ENCODE data around the gene TRPV4.

The TRPV4 gene

DNA sequence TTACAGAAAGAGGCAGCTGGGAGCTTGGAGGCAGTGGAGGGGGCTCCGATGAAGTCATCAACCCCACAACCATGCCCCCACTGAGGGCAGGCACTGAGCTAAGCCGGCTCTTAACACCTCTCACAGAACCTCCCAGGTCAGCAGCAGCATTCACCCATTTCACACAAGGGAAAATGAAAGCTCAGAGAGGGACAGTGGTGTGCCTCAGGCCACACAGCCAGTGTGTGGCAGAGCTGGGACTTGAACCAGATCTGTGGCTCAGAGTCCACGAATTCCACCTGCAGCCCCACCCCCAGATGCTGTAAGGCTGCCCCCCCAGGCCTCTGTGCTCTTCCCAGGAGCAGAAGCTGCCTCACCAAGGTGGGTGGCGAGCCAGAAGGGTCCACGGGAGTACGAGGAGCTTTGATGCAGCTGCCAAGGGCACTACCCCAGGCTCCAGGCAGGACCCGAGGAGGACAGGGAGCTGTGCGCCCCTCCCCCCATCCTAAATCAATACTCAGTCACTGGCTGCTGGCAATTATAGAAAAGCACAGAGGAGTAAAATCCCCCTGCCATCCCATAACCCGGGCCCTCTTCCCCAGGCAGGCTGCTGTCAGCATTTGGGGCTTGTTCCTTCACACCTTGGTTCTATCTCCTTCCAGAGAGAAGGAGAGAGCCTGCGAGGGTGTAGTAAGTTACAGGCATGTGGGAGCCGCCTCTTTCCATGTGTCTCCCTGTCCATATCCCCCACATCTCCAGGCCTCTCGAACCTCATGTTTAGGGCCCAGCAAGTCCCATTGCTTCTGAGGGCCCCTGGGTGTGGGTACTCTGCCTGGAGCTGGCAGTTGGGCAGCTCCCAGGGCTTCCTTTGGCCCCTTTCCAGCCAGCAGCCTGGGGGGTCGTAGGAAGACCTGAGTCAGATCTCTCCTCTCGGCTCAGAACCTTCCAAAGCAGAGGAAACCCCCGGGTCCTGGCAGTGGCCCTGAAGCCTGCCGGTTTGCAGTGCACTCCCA lies 72.0 kb downstream of the TRPV4 start:
- DNase-seq: no peak

DNA sequence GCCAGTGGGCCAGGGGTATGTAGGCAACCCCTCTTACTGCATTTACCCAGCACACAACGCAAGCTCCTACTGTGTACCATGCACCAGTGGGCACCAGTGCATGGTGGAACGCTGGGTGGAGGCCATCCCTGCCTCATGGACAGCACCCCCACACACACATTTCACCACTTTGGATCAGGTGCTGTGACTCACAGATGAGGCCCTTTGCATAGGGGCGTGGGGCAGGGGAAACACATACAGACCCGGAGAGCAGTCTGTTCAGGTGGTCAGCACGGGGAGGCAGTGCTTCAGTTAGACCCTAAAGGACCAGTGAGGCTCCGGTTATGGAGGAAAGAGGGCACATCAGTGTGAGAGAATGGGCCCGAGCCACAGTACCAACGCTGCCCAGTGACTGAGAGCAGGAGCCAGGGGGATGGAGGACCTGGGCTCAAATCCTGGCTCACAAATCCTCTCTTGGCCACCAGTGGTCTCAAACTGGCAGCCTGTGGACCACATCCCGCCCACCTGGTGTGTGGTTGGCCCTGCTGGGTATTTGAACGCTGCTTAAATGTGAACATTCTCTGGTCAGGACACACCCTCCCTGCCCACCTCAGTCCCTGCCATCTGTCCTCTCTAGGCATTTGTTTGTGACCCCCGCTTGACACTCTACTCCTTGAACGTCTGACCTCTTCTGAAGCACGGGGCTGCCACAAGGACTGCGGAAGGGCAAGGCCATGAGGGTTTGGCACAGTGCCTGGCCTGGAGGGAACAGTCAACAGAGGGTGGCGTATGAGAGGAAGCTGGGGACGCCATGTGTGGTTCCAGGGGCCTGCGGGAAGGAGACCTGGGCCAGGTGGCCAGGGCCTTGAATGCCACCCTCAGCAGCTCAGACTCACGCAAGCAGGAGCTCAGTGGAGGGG lies 72.9 kb downstream of the TRPV4 start:
- DNase-seq: no peak

DNA sequence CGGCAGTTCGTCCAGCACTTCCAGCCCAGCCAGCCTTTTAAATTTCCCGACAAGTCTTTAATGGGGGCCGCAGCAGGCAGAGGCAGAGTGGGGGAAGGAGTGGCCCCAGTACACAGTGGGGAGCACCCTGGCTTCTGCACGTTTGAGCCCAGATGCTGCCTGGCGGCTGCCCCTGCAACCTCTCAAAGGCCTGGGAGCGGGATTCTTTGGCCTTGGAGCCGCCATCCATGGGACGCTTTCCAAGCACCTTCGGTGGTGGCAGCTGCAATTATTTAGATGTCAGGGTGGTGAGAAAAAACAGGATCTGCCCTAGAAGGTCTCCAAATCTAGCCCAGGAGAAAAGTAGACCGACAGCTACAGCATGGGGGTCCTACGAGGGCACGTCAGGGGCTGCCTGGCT lies 73.6 kb downstream of the TRPV4 start:
- DNase-seq: no peak

DNA sequence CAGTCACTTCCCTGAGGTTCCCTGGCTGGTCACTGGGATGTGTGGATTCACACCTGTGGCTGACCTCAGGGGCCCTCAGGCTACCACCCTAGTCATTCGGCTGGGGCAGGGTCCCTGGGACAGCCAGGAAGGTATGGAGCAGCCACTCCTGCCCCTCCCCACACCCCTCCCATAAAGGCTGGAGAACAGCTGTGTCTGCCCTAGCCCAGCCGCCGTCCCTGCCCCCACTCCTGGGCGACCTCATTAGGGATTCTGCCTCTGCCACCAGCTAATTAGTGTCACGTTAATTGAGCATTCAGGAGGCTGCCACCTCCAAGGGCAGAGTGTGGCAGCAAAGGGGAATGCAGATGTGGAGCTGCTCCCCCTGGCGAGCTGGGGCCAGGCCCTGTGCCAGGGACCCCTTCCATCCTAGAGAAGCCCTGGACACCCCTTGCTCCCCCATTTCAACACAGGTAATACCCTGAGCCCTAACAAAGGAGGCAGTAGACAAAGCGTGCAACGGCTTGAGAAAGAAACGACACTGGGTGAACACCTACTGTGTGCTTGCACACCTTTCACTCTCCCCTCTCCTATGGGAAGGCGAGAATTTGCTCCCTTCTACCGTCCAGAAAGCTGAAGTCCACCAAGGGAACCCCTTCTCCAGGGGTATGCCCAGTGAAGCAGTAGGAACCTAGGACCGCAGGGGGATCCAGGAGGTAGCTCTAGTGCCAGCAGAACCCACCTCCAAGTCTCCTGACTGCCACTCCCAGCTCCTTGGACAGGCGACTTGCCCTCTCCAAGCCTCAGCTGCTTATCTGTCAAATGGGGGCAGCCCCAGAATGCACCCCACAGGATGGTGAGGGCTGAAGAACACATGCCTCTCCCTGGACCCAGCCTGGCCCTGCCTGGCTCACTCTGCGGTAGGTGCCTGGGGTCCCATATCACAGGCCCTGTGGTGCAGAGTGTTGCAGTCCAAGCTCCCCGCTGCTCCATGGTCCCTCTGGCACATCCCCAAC lies 74.5 kb downstream of the TRPV4 start:
- no peak for DNase-seq

DNA sequence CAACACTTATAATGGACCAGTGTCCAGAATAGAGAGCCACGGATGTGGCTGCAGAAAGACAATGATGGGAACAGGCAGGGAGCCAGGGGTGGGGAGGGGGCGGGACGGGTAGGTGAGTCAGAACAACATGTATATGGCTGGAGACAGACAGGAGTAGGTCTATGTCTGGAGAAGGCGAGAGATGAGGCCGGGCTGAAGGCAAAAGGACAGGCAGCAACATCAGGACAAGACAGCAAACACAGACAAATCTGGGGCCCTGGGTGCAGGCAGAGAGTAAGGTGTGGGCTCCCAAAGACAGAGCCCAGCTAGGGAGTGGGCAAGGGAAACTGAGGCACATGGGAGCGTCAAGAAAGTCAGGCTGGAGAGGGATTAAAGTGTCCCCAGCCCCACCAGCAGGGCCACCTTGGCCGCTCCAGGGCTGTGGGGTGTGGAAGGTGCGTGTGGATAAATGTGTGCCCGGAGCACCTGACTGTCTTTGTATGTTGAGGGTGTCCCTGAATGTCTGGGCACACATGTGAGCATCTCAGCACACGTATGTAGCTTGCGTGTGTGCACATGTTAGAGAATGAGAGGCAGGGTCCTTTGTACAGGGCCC lies 75.4 kb downstream of the TRPV4 start:
- DNase-seq: no peak

DNA sequence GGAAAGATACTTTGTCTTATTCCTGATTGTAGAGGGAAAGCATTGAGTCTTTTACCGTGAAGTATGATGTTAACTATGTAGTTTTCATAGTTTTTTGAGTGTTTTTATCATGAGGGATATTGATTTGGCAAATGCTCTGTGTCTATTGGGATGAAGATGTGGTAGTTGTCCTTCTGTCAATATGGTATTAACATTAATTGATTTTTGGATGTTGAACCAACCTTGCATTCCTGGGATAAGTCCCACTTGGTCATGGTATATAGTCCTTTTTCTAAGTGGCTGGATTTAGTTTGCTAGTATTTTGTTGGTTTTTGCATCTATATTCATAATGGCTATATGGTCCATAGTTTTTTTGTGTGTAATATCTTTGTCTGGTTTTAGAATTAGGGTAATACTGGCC lies 76.7 kb downstream of the TRPV4 start:
- DNase-seq: no peak

DNA sequence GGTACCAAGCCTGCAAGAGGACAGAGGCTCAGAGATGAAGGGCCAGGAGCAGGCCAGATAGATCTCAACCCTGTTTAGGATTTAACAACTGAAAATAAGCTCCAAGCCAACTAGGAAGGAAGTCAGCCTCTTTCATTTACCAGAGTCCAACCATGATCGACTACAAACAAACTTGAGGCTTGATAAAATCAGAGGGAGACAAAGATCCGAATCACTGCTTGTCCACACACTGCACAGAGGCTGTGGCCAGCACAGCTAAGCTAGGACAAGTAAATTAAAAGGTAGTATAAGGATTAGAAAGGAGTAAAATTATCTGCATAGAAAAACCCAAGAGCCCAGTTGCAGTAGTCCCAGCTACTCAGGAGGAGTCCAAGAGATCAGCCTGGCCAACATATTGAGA lies 79.2 kb downstream of the TRPV4 start:
- DNase-seq: no peak

DNA sequence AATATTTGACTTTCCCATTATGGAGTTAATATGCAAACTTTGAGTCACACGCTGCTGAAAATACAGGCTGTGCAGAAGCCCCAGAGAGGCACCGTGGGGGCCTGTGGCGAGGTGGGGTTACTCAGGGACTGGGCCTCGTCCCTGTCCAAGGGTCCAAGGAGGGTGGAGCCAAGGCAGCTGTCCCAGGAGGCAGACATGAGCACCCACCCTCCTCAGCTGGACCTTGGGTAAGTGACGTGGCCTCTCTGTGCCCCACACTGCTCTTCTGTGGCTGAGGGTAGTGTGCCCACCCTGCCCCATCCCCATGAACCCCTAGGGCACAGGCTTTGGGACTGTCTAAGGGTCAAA lies 80.2 kb downstream of the TRPV4 start:
- no peak for DNase-seq

DNA sequence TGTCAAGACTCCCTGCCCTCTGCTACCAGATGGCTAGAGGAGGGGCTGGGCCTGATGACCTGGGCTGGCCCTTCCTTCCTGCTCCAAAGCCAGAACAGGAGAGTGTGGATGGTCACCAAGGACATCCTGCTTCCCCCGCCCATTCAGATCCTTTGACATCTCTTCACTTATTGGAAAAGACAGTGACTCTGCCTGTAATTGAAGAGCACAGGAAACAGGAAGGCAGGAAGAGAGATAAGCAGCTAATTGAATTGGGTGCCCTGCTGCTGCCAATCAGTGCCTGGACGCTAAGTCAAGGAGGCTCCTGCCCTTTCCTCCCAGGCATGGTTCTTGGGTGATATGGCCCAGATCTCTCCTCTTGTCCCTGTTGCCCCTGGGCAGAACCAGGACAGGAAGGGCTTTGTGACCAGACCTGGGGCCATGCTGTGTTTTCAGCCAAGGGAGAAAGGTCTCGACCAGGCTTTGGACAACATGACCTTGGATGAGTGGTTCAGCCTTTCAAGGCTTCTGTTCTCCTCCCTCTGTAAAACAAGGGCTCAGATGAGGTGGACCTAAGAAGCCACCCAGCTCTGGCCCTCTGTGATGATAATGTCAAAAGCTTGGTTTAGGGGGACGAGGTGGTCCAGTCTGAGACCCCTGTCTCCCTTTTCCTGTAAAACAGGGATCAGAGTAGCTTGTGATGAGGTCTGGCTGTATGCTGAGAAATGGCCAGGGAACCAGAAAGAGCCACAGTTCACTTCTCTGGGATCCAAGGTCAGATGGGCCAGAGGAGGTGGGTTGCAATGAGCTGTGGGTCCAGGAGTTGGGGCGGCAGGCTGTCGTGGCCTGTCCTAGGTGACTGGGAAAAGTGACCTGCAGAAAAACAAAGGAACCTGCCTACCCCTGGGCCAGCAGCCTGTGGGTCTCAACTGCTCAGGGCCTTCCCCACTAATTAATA lies 80.8 kb downstream of the TRPV4 start:
- DNase-seq: no peak

DNA sequence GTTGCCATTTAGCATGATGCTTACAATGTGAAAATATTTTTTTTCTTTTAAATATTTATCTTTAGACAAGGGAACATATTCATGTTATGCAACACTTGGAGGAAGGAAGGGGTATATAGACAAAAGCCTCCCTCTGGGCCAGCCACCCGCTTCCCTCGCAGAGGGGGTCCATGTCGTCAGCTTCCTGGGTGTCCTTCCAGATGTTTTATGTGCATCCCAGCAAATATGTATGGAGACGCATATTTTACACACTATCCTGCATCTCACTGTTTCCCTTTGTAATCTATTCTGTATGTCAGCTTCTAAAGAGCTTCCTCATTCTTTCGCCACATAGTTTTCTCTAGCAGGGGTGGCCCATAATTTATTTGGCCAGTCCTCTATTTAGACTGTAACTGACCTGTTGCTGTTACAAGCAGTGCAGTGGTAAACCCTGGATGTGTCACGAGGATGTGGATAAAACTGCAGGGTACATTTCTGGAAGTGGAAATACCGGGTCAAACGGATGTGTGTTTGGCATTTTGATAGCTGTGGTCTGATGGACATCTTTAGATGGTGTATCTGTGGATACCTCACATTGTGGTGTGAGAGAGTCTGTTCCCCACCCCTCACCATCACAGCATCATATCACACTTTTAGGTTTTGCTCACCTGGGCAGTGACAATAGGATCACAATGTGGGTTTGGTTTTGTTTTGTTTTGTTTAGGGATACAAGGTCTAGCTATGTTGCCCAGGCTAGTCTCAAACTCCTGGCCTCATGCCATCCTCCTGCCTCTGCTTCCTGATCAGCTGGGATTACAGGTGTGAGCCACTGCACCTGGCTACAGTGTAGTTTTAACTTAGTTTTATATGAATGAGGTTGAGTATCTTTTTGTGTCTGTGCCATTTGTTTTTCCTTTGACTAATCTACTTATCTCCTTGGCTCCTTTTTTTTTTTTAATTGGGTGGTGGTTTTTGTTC lies 87.9 kb downstream of the TRPV4 start:
- no peak for DNase-seq

DNA sequence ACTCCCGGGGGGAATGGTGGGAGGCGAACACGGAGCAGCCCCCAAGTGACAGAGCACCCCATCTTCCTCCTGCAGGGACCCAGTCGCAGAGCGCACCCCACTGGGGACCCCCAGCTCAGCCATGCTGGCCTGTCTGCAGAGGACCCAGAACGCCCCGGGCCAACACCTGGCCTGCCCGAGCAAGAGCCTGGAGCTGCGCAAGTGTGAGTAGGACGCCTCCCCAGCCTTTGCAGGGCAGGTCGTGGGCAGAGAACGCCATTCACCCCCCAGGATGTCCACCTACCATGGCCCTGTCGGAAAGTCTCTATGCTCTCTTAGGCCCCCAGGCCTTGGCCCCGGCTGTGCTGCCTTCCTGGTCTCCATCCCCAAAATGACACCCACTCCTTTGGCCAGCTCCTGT lies 89.2 kb downstream of the TRPV4 start:
- DNase-seq: no peak

DNA sequence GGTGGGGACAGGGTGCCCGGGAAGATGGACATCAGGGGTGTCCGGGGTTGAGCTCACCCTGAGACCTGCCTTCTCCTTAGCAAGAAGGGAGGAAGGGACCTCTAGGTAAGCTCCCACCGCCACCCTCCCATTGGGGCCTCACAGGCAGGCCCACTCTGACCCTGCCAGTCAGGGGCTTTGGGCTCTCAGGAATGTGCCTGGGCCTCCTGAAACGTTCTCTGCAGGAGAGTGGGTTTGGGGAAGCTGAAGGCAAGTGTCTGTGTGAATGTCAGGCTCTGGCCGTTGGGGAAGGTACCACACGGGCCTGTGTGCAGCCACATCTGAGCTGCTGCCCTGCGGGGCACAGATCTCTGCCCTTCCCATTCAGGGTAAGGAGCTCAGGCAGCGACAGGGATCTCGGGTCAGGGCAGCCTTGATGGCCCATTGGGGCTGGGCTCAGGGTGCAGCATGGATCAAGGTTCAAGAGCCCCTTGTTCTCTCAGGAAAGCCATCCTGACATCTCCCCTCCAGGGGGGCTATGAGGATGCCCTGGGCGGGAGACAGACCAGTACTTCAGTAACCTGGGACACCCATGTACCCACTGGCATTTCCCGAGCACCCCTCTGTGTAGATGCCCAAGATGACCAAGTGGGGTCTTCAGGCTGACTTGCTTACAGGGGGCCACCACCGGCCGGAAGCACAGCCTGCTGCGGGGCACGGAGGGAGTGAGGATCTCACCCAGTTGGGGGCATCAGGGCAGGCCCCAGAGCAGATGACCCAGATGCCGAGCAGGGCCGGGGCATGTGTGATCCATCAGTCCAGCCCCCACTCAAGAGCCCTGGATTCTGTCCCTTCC lies 89.9 kb downstream of the TRPV4 start:
- no peak for DNase-seq

DNA sequence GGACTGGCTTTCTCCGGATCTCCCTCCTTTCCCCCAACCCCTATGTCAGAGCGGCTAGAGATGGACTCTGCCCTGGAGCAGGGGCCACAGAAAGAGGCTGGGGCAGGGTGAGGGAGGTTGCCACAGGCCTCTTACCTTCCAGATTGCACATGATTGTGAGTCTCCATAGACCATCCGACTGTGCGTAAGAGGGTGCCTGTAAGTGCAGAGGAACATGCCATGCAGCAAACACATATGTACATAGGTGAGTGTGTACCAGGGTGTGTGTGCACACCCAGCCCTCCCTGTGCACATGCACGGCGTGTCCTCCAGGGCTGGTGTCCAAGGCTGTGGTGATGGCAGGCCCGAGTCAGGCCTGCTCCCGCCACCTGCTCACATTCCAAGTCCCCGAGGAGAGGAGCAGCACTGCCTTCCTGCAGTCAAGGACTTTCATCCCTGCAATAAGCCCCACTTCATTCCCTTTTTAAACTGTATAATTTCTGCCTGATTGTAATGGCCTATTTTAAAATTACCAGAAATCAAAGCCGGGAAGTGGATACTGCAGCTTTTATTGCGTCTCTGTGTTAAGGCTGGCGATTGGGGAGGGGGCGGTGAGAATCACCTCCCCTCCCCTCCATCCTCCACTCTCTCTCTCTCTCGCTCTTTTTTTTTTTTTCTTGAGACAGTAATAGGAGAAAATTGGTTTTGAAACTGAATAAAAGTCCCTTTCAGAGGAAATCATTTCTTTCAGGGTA lies 91.1 kb downstream of the TRPV4 start:
- peak; percentile 13 for DNase-seq

DNA sequence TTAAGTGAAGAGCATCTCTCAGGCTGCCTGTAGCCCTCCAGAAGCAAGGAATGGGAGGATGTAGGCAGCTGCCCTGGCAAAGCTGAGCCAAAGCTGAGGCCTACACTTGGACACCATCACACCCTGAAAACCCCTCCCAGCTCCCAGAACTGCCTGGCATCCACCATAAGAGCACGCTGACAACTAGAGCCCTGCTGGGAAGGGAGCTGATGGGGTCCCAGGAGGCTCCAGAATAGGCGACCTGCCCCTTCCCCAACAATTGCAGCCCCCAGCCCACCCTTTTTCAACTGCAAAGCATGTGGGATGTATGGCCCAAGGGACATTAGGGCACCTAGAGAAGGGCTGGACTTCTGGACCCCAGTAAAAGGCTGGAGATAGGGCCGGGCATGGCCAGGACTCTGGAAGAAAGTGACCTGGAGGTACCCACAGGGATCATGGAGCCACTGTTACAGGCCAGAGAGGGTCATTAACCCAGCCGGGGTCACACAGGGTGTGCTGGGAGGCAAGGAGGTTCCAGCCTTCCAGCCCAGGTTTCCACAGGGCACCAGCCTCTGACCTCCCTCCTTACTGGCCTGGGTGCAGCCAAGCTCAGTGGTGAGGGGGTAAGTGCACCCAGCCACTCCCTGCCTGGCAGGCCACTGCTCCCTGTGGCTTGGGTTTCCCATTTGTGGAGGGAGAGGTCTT lies 91.8 kb downstream of the TRPV4 start:
- DNase-seq: no peak

DNA sequence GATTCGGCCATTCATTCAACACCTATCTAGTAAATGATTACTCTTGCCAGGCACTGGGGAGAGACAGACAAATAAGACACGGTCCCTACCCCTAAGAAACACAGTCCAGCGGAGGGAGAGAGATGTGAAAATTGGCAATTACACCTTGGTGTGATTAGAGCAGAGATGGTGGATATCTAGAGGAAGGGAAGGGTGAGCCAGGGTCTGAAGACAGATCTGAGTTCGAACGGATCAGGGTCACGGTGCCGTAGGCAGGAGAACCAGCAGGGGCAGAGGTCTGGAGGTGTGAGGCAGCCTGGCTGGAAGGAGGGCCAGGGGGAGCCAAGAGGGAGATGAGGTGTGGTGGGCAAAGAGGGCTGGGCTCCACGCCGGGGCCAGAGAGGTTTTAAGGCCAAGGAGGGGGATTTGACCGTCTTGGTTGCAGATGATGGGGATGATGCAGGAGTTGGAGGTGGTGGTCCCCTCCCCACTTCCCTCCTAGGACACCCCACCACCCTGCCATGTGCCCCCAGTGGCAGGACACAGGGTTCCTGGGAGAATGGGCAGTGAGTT lies 92.4 kb downstream of the TRPV4 start:
- no peak for DNase-seq

DNA sequence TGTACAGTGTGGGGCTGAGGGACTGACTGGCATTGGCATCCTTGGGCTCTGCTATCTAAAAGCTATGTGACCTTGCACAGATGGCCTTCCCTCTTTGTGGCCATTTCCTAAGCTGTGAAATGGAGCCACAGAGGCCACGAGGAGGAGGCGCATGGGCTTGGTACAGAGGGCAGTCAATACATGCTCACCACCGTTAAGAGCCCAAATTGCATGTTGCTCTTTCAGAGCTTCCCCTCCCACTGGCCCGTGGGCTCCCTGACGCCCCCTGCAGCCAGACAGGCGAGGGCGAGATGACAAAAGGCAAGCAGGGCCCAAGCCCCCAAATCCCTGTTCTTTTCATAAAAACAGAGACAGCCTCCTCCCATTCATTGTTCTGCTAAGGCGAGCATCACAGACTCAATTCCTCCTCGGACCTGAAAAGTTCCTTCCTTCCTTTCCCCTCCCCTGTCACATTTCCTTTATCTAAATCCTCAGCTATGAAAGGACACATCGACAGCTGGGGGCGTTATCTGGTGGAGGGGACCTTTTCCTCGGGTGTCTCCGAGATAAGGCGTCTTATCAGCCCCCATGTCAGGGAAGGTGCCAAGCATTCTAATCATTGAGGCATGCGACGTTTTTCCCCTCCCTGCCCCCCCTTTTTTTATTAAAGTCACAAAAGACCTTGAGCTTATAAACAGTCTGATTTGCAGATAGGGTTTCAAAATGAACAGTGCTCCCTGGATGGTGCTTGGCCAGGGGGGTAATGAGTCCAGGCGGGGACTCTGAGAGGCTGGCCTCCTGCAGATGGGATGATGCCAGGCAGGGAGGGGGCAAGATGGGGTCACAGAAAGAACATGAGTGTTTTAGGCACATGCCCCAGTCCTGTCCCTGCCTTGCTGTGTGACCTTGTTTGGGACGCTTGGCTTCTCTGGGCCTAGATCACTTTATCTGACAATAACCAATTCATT lies 93.2 kb downstream of the TRPV4 start:
- DNase-seq: no peak
